SU-DHL-6 (cell line): ENCODE measurements around the gene MAST2.
"Not testable (repeated sequence)": the region's sequence is repeated elsewhere in the genome, so short reads cannot be mapped to it uniquely, and the experiment has no call there.

Source experiments
- H2AFZ ChIP-seq: fragments of 200-600 bp; sonication (generic); 2 replicates; pipeline ENCODE4 v1.6.1; 2014; ENCODE audit warnings: low read depth, mild to moderate bottlenecking, moderate library complexity, mixed read lengths, antibody characterized with exemption, low read length; ENCODE audit not compliant: severe bottlenecking
- H3F3A ChIP-seq: fragments of 200-600 bp; shearing (Covaris generic); 2 replicates; pipeline ENCODE4 v1.6.0; 2016; ENCODE audit warnings: antibody characterized with exemption, mild to moderate bottlenecking; ENCODE audit not compliant: insufficient read depth
- H3K27ac ChIP-seq: fragments of 200-600 bp; sonication (generic); 2 replicates; pipeline ENCODE4 v1.5.1; 2016; ENCODE audit warnings: low read depth, mild to moderate bottlenecking, low read length, moderate library complexity, mixed read lengths
- H3K27me3 ChIP-seq: fragments of 200-600 bp; sonication (generic), shearing (Covaris generic); 2 replicates; pipeline ENCODE4 v1.6.0; 2014; ENCODE audit warnings: mild to moderate bottlenecking, low read length
- H3K36me3 ChIP-seq: fragments of 200-600 bp; sonication (generic); 2 replicates; pipeline ENCODE4 v1.6.1; 2014; ENCODE audit warnings: mild to moderate bottlenecking, low read length, mixed read lengths
- H3K4me2 ChIP-seq: fragments of 300-600, 200-600 bp; shearing (Covaris generic), sonication (generic); 2 replicates; pipeline ENCODE4 v1.6.0; 2014; ENCODE audit warnings: low read length, low read depth, mild to moderate bottlenecking; ENCODE audit not compliant: poor library complexity, severe bottlenecking
- H3K4me3 ChIP-seq: fragments of 200-600 bp; sonication (generic); 2 replicates; pipeline ENCODE4 v1.5.1; 2014; ENCODE audit warnings: antibody characterized with exemption, low read length, mild to moderate bottlenecking, mixed read lengths; ENCODE audit not compliant: insufficient read depth, poor library complexity, severe bottlenecking
- H3K79me2 ChIP-seq: fragments of 200-600 bp; sonication (generic); 2 replicates; pipeline ENCODE4 v1.6.1; 2014; ENCODE audit warnings: mild to moderate bottlenecking, low read length, moderate library complexity; ENCODE audit not compliant: insufficient read depth
- H3K9ac ChIP-seq: fragments of 200-600 bp; sonication (generic); 2 replicates; pipeline ENCODE4 v1.7.0; 2014; ENCODE audit warnings: mild to moderate bottlenecking, low read length
- H3K9me2 ChIP-seq: fragments of 200-600 bp; sonication (generic); replicated peaks from 2 replicates; pipeline ENCODE4 v1.6.1; 2014; ENCODE audit warnings: low read length; ENCODE audit not compliant: insufficient read depth
- H3K9me3 ChIP-seq: fragments of 200-600 bp; sonication (generic); 2 replicates; pipeline ENCODE4 v1.6.1; 2014; ENCODE audit warnings: low read length, mixed read lengths; ENCODE audit not compliant: insufficient read depth
- H4K20me1 ChIP-seq: fragments of 200-600 bp; sonication (generic); 2 replicates; pipeline ENCODE4 v1.6.1; 2014; ENCODE audit warnings: low read depth, mild to moderate bottlenecking, antibody characterized with exemption, low read length, moderate library complexity, mixed read lengths
- EZH2phosphoT487 ChIP-seq: fragments of 200-600 bp; sonication (generic), shearing (Covaris generic); conservative IDR thresholded peaks from 2 replicates; pipeline ENCODE4 v1.6.1; 2018; ENCODE audit warnings: mild to moderate bottlenecking, antibody characterized with exemption, low read length, moderate library complexity, mixed read lengths
- TF ChIP-seq, protein P1 (sequence below): fragments of 200-600 bp; sonication (generic); IDR thresholded peaks from one replicate; pipeline ENCODE4 v1.5.1; 2017; ENCODE audit warnings: antibody characterized with exemption, mild to moderate bottlenecking, low read length, moderate library complexity; ENCODE audit not compliant: insufficient read depth, poor library complexity, severe bottlenecking

Gene MAST2

DNA sequence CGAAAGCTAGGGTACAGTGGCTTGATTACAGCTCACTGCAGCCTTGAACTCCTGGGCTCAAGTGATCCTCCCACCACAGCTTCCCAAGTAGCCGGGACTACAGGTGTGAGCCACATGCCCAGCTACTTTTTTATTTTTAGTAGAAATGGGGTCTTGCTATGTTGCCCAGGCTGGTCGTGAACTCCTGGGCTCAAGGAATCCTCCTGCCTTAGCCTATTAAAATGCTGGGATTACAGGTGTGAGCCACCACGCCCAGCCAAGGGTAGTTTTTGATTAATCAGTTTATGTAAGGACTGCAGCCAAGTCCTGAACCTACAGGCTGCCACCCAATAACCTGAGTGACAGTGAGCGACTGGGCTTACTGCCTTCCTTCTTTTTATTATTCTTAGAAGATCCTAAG is 240.7 kb downstream of the MAST2 start:
- Histone ChIP-seq H3F3A (peaks cover 51% of the 10 kb centered on the region), H3K4me2 (peak overlapping the region; percentile 26)

DNA sequence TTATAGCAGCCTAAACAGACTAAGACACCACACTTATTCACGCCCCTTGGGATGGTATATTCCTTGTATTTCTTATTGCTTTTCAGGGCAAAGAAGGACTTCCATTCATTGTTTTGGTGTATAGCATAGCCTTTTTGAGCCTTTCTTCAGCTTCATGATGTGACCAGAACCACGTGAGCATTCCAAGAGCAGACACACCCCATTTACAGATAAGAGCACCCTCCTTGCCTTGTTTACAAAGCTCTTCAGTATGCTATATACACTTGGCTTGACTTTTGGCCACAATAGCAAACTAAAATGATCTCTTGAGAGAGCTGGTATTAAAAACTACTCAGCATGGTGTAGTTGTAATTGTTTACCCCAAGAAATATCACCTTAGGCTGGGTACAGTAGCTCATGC is 250.3 kb downstream of the MAST2 start:
- Histone ChIP-seq H2AFZ (no peak overlapping the region), H3K9me2 (no peaks in the 10 kb centered on the region), H3K27ac (no peak overlapping the region), H3K9me3 (no peaks in the 10 kb centered on the region), H3K9ac (no peak overlapping the region), H3K4me3 (no peak overlapping the region), H3K79me2 (no peaks in the 10 kb centered on the region), H3F3A (no peaks in the 10 kb centered on the region), H4K20me1 (no peaks in the 10 kb centered on the region), H3K36me3 (no peaks in the 10 kb centered on the region), H3K4me2 (no peak overlapping the region), H3K27me3 (no peaks in the 10 kb centered on the region)
- no peak for TF ChIP-seq EZH2phosphoT487
- TF ChIP-seq, protein P1, sequence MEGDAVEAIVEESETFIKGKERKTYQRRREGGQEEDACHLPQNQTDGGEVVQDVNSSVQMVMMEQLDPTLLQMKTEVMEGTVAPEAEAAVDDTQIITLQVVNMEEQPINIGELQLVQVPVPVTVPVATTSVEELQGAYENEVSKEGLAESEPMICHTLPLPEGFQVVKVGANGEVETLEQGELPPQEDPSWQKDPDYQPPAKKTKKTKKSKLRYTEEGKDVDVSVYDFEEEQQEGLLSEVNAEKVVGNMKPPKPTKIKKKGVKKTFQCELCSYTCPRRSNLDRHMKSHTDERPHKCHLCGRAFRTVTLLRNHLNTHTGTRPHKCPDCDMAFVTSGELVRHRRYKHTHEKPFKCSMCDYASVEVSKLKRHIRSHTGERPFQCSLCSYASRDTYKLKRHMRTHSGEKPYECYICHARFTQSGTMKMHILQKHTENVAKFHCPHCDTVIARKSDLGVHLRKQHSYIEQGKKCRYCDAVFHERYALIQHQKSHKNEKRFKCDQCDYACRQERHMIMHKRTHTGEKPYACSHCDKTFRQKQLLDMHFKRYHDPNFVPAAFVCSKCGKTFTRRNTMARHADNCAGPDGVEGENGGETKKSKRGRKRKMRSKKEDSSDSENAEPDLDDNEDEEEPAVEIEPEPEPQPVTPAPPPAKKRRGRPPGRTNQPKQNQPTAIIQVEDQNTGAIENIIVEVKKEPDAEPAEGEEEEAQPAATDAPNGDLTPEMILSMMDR = no peak

More for the DNA sequence above, 240.7 kb downstream of the MAST2 start:
- TF ChIP-seq EZH2phosphoT487 = no peak
- TF ChIP-seq, protein P1 = no peak
- no peak overlapping the region for H2AFZ ChIP-seq
- H3K9ac ChIP-seq = no peak overlapping the region
- H3K36me3 ChIP-seq = no peaks in the 10 kb centered on the region
- H4K20me1 ChIP-seq = no peaks in the 10 kb centered on the region
- no peaks in the 10 kb centered on the region for H3K27me3 ChIP-seq
- H3K9me3 ChIP-seq = no peaks in the 10 kb centered on the region
- peak overlapping the region; percentile 83 for H3K27ac ChIP-seq
- H3K4me3 ChIP-seq = no peak overlapping the region
- no peaks in the 10 kb centered on the region for H3K79me2 ChIP-seq
- no peaks in the 10 kb centered on the region for H3K9me2 ChIP-seq

DNA sequence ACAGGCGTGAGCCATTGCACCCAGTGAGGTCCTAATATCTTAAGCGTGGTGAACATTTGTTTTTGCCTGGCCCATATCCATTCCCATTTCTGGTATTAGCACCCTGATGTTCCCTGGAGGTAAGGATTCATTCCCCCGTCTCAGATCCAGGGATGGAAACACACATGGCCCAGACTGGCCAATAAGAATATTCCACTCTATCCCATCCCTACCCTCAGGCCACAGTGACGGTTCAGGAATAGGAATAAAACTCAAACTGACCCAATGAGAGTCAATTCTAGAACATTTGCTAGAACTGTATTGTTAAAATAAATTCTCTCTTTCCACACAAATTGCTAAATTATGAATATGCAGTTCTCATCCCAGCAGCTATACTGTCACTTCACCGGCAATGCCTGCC is 252.9 kb downstream of the MAST2 start:
- TF ChIP-seq EZH2phosphoT487 = no peak
- TF ChIP-seq, protein P1 = no peak
- no peaks in the 10 kb centered on the region for H3K36me3 ChIP-seq

DNA sequence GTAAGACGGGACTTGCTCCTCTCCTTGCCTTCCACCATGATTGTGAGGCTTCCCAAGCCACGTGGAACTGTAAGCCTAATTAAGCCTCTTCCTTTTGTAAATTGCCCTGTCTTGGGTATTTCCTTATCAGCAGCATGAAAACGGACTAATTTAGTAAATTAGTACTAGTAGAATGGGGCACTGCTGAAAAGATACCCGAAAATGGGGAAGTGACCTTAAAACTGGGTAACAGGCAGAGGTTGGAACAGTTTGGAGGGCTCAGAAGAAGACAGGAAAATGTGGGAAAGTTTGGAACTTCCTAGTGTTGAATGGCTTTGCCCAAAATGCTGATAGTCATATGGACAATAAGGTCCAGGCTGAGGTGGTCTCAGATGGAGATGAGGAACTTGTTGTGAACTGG is 253.8 kb downstream of the MAST2 start:
- H3K79me2 ChIP-seq, H2AFZ ChIP-seq, H3K27me3 ChIP-seq, H3K9me3 ChIP-seq, H3K4me2 ChIP-seq, H3F3A ChIP-seq, H3K9me2 ChIP-seq, H4K20me1 ChIP-seq, H3K27ac ChIP-seq, H3K9ac ChIP-seq, H3K36me3 ChIP-seq, H3K4me3 ChIP-seq: not testable (repeated sequence)

More for the DNA sequence above, 252.9 kb downstream of the MAST2 start:
- no peaks in the 10 kb centered on the region for H3K9me2 ChIP-seq
- no peak overlapping the region for H3K27ac ChIP-seq
- H2AFZ ChIP-seq = no peak overlapping the region
- H3K27me3 ChIP-seq = no peaks in the 10 kb centered on the region
- H3K4me2 ChIP-seq = no peak overlapping the region
- no peaks in the 10 kb centered on the region for H3F3A ChIP-seq
- no peak overlapping the region for H3K4me3 ChIP-seq
- no peaks in the 10 kb centered on the region for H3K9me3 ChIP-seq
- no peaks in the 10 kb centered on the region for H3K79me2 ChIP-seq
- no peaks in the 10 kb centered on the region for H4K20me1 ChIP-seq
- no peak overlapping the region for H3K9ac ChIP-seq
